K562 (cell line): ENCODE measurements around the gene PDE2A. TPM values are rescaled to one million over a fixed set of nuclear protein-coding genes. Genes with fewer than 3 reads are reported as not detected.
A peak's percentile ranks its signal among the peaks of the same experiment; 100 is the strongest.

Experiments
- ARID1B ChIP-seq: fragments of 450-650 bp; IDR thresholded peaks from 2 replicates; pipeline ENCODE4 v1.6.1; 2016; ENCODE audit warnings: antibody characterized with exemption, mild to moderate bottlenecking, inconsistent platforms
- CBFA2T2 ChIP-seq: fragments of 450-650 bp; conservative IDR thresholded peaks from 2 replicates; pipeline ENCODE4 v1.6.1; 2017; ENCODE audit warnings: mild to moderate bottlenecking
- CBX3 ChIP-seq, 2 experiments: IDR thresholded peaks; 1 replicate in 1 of 2; 2 replicates in 1 of 2; pipeline ENCODE4 v1.6.1; 2012; ENCODE audit warnings: inconsistent platforms in 2 of 2, low read length in 2 of 2, borderline replicate concordance in 1 of 2, control low read depth in 1 of 2
- CCAR2 ChIP-seq: fragments of 200-400 bp; formaldehyde crosslinking; IDR thresholded peaks from 2 replicates; pipeline ENCODE4 v1.6.1; 2017; ENCODE audit warnings: mild to moderate bottlenecking, low read depth, low read length
- DDX20 ChIP-seq: fragments of 450-650 bp; IDR thresholded peaks from 2 replicates; pipeline ENCODE4 v1.6.1; 2016; ENCODE audit warnings: missing genetic modification characterization, low read depth, mild to moderate bottlenecking, missing compliant biosample characterization, moderate library complexity
- EHMT2 ChIP-seq: fragments of 450-650 bp; IDR thresholded peaks from 2 replicates; pipeline ENCODE4 v1.6.1; 2018; ENCODE audit warnings: antibody characterized with exemption
- EP400 ChIP-seq: fragments of 450-650 bp; IDR thresholded peaks from 2 replicates; pipeline ENCODE4 v1.6.1; 2017; ENCODE audit warnings: antibody characterized with exemption, mild to moderate bottlenecking, moderate library complexity
- GABPB2 ChIP-seq: fragments of 250-450 bp; sonication (Bioruptor Pico); conservative IDR thresholded peaks from 2 replicates; pipeline ENCODE4 v1.5.1; 2021; ENCODE audit warnings: mild to moderate bottlenecking
- KLF13 ChIP-seq: fragments of 450-650 bp; IDR thresholded peaks from 2 replicates; pipeline ENCODE4 v1.6.1; 2016; ENCODE audit warnings: missing genetic modification characterization, low read depth, mild to moderate bottlenecking, missing compliant biosample characterization, moderate library complexity, borderline replicate concordance
- RFX1 ChIP-seq: fragments of 450-650 bp; IDR thresholded peaks from 2 replicates; pipeline ENCODE4 v1.6.1; 2016; ENCODE audit warnings: mild to moderate bottlenecking, moderate library complexity
- TCFL5 ChIP-seq: fragments of 250-450 bp; sonication (Bioruptor Pico); conservative IDR thresholded peaks from 2 replicates; pipeline ENCODE4 v1.6.1; 2021; ENCODE audit warnings: mild to moderate bottlenecking, moderate library complexity, matching md5 sums
- ZNF3 ChIP-seq: fragments of 250-450 bp; sonication (Bioruptor Pico); IDR thresholded peaks from 2 replicates; pipeline ENCODE4 v1.5.0; 2021; ENCODE audit warnings: mild to moderate bottlenecking, moderate library complexity
- ZNF354B ChIP-seq: fragments of 250-450 bp; sonication (Bioruptor Pico); IDR thresholded peaks from 2 replicates; pipeline ENCODE4 v1.4.0; 2020
- ZNF507 ChIP-seq: conservative IDR thresholded peaks from 2 replicates; pipeline ENCODE4 v1.6.1; 2017; ENCODE audit warnings: missing genetic modification characterization, missing compliant biosample characterization
- ZNF76 ChIP-seq: fragments of 250-450 bp; sonication (Bioruptor Pico); IDR thresholded peaks from 2 replicates; pipeline ENCODE4 v1.4.0; 2020; ENCODE audit warnings: mild to moderate bottlenecking, moderate library complexity, borderline replicate concordance
- polyA plus RNA-seq, 8 experiments: library from polyadenylated mRNA; depleted of rRNA in 4 of 8; stranded (reverse) in 5 of 8; unstranded in 3 of 8; fragments of >200 nt; fragmentation: Nextera tagmentation in 2 of 8; fragmentation: Illumina TruSeq in 1 of 8; extraction: Ambion mirVana in 2 of 8; extraction: Trizol in 1 of 8; gene quantifications; 2 replicates each; pipeline versions ENCODE4 v1.2.1 to v1.2.3, GENCODE V29; 2011 to 2014; ENCODE audit warnings: inconsistent platforms in 1 of 8, missing spikeins in 1 of 8
- total RNA-seq, 7 experiments: library from RNA; depleted of rRNA in 6 of 7; stranded (reverse); fragments of >200 nt in 6 of 7; fragmentation: Illumina TruSeq in 2 of 7; extraction: Trizol in 2 of 7; gene quantifications; 2 replicates each; pipeline versions ENCODE4 v1.2.1 to v1.2.3, GENCODE V29; 2011 to 2021; ENCODE audit warnings: low replicate concordance in 1 of 7
- TF ChIP-seq, protein P1 (sequence below): sonication (generic); IDR thresholded peaks from 2 replicates; pipeline ENCODE4 v1.6.1; 2016
- TF ChIP-seq, protein P2 (sequence below): sonication (generic); formaldehyde crosslinking; IDR thresholded peaks from 2 replicates; pipeline ENCODE4 v1.8.0; 2022; ENCODE audit warnings: mild to moderate bottlenecking, missing genetic modification reagents
- TF ChIP-seq, protein P3 (sequence below), 2 experiments: fragments of 450-650 bp; IDR thresholded peaks; 2 replicates each; pipeline ENCODE4 v1.6.1; 2016; ENCODE audit warnings: mild to moderate bottlenecking in 2 of 2, borderline replicate concordance in 1 of 2, low read depth in 1 of 2, moderate library complexity in 1 of 2
- TF ChIP-seq, protein P4 (sequence below): sonication (generic); formaldehyde crosslinking; IDR thresholded peaks from 2 replicates; pipeline ENCODE4 v1.8.0; 2022; ENCODE audit warnings: missing genetic modification reagents, mild to moderate bottlenecking, moderate library complexity, borderline replicate concordance

Gene PDE2A
- total and polyA plus RNA-seq, 9 of the 15 experiments (the other 6 are each of a cell fraction or from before 2014, with no cell fraction given): 0.07 to 15.2 (median 1.6) TPM; not detected in 1

DNA sequence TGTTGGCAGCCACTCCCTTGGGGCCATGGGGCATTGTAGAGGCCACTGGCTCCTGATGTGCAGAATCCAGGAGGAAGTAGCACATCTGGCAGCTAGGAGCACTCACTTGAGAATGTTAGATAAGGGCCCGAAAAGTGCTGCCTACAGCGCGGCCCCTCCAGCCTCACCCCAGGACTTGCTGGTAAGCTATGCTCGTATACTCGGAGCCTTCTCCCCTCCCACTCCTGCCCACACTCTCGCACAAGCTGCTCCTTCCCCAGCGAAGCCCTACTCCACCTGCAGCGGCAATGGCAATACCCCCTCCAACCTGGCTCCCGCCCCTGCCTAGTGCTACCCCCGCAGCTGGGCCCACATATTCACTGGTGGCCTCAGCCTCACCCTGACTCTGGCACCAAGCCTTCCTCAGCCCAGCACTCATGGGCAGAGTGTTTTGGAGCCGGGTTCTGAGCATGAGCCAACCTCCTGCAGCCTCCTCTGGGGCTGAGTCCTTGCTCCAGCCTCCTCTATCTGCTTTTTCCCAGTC, 47.7 kb downstream of the PDE2A start (continued):
- TF ChIP-seq ZNF3 (CRISPR knock-in tag): no peak
- TF ChIP-seq CCAR2: no peak
- 0 out of 2 replicates have a peak, but pooled peaks have one; percentile 23 for TF ChIP-seq CBFA2T2
- TF ChIP-seq EHMT2: no peak
- no peak for TF ChIP-seq CBX3 (IDR thresholded peaks at IDR 0.05; ENCODE audit: borderline replicate concordance in 1 of 2, low read length in 2 of 2)
- no peak for TF ChIP-seq TCFL5
- 0 out of 2 replicates have a peak, but pooled peaks have one; percentile 32 for TF ChIP-seq ARID1B
- TF ChIP-seq KLF13: no peak
- TF ChIP-seq, protein P1, sequence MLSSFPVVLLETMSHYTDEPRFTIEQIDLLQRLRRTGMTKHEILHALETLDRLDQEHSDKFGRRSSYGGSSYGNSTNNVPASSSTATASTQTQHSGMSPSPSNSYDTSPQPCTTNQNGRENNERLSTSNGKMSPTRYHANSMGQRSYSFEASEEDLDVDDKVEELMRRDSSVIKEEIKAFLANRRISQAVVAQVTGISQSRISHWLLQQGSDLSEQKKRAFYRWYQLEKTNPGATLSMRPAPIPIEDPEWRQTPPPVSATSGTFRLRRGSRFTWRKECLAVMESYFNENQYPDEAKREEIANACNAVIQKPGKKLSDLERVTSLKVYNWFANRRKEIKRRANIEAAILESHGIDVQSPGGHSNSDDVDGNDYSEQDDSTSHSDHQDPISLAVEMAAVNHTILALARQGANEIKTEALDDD: no peak
- TF ChIP-seq, protein P2, sequence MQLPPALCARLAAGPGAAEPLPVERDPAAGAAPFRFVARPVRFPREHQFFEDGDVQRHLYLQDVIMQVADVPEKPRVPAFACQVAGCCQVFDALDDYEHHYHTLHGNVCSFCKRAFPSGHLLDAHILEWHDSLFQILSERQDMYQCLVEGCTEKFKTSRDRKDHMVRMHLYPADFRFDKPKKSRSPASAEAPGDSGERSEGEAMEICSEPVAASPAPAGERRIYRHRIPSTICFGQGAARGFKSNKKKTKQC (CRISPR knock-in tag): no peak
- no peak for TF ChIP-seq GABPB2 (CRISPR knock-in tag)
- TF ChIP-seq, protein P3, sequence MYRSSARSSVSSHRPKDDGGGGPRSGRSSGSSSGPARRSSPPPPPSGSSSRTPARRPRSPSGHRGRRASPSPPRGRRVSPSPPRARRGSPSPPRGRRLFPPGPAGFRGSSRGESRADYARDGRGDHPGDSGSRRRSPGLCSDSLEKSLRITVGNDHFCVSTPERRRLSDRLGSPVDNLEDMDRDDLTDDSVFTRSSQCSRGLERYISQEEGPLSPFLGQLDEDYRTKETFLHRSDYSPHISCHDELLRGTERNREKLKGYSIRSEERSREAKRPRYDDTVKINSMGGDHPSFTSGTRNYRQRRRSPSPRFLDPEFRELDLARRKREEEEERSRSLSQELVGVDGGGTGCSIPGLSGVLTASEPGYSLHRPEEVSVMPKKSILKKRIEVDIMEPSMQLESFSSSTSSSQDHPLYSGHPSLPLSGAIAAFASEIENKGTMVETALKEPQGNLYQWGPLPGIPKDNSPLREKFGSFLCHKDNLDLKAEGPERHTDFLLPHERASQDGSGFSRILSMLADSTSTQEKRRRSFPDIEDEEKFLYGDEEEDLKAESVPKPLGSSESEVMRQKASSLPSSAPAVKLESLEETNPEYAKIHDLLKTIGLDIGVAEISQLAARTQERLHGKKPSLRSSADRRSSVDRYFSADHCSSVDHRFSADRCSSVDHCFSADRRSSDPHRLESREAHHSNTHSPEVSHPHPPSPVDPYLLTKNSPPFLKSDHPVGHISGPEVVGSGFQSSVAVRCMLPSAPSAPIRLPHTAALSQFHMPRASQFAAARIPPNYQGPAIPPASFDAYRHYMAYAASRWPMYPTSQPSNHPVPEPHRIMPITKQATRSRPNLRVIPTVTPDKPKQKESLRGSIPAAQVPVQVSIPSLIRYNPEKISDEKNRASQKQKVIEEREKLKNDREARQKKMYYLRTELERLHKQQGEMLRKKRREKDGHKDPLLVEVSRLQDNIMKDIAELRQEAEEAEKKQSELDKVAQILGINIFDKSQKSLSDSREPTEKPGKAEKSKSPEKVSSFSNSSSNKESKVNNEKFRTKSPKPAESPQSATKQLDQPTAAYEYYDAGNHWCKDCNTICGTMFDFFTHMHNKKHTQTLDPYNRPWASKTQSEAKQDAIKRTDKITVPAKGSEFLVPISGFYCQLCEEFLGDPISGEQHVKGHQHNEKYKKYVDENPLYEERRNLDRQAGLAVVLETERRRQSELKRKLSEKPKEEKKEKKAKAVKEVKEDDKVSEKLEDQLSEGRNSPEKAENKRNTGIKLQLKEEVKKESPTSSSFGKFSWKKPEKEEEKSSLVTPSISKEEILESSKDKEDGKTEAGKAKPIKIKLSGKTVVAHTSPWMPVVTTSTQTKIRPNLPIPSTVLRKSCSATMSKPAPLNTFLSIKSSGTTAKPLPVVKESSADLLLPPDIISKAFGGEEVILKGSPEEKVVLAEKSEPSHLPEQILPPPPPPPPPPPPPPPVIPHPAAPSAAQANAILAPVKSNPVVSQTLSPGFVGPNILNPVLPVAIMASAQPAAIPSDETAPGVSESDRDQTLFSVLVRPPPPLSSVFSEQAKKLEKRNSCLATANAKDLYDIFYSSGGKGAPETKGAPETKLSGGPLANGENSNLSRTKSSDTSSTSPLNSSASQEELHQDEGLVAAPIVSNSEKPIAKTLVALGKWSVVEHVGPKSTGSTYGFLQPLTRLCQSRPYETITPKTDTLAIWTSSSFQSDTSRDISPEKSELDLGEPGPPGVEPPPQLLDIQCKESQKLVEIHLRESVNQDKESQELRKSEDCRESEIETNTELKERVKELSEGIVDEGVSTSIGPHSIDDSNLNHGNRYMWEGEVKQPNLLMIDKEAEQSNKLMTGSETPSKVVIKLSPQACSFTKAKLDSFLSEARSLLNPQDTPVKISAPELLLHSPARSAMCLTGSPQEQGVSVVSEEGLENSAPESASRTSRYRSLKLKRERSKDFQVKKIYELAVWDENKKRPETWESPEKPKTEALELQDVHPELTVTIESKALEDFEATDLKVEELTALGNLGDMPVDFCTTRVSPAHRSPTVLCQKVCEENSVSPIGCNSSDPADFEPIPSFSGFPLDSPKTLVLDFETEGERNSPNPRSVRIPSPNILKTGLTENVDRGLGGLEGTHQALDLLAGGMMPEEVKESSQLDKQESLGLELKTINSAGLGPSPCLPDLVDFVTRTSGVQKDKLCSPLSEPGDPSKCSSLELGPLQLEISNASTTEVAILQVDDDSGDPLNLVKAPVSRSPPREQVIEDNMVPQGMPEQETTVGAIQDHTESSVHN (IDR thresholded peaks at IDR 0.05; ENCODE audit: borderline replicate concordance in 1 of 2, low read depth in 1 of 2): no peak
- no peak for TF ChIP-seq DDX20 (tag)
- no peak for TF ChIP-seq ZNF354B (CRISPR knock-in tag)
- TF ChIP-seq, protein P4, sequence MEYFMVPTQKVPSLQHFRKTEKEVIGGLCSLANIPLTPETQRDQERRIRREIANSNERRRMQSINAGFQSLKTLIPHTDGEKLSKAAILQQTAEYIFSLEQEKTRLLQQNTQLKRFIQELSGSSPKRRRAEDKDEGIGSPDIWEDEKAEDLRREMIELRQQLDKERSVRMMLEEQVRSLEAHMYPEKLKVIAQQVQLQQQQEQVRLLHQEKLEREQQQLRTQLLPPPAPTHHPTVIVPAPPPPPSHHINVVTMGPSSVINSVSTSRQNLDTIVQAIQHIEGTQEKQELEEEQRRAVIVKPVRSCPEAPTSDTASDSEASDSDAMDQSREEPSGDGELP (CRISPR knock-in tag): no peak
- no peak for TF ChIP-seq ZNF76 (CRISPR knock-in tag)
- TF ChIP-seq ZNF507 (tag): no peak
- TF ChIP-seq EP400: no peak
- no peak for TF ChIP-seq RFX1
